Measurements from ENCODE around the gene PRG3.

- TF ChIP-seq CTCF (IDR thresholded peaks at IDR 0.05): no peak
- no peak for TF ChIP-seq POLR2A (IDR thresholded peaks at IDR 0.05)
Measured at GRCh38 chr11:57394203-57394965, 13.4 kb upstream of the PRG3 start.
